Thyroid gland (tissue), 4 donors: ENCODE data around the gene CACNG6. TPM values are rescaled to one million over a fixed set of nuclear protein-coding genes. Genes with fewer than 3 reads are reported as not detected.

ENCODE experiments used
- DNase-seq, 2 donors: peaks; one replicate each; pipeline ENCODE4 v3.0.0-alpha.2; 2019
- H3K27ac ChIP-seq, 3 donors: fragments of 200-600 bp; sonication (generic); 1 replicate in 2 of 3; 2 replicates in 1 of 3; pipeline ENCODE4 v1.5.1; 2016 to 2019; ENCODE audit warnings: mild to moderate bottlenecking in 1 of 3, moderate library complexity in 1 of 3
- H3K27me3 ChIP-seq: fragments of 200-600 bp; sonication (generic); one replicate; pipeline ENCODE4 v1.5.1; 2019
- H3K36me3 ChIP-seq, 2 donors: fragments of 200-600 bp; sonication (generic); one replicate each; pipeline ENCODE4 v1.5.1; 2016 to 2019
- H3K4me1 ChIP-seq, 2 donors: fragments of 200-600 bp; sonication (generic); one replicate each; pipeline ENCODE4 v1.5.1; 2017 to 2019
- H3K4me3 ChIP-seq, 3 donors: fragments of 200-600 bp; sonication (generic); replicated peaks in 1 of 3; 1 replicate in 2 of 3; 2 replicates in 1 of 3; pipeline ENCODE4 v1.5.1; 2016; ENCODE audit warnings: mild to moderate bottlenecking in 1 of 3
- H3K9me3 ChIP-seq: fragments of 200-600 bp; sonication (generic); one replicate; pipeline ENCODE4 v1.5.1; 2017
- POLR2A ChIP-seq, 2 donors: fragments of 450-650 bp; IDR thresholded peaks; one replicate each; pipeline ENCODE4 v1.6.1; 2017; ENCODE audit warnings: antibody characterized with exemption in 2 of 2, mild to moderate bottlenecking in 2 of 2, moderate library complexity in 1 of 2
- WGBS, 2 donors: methylation state at CpG; one replicate each; pipeline ENCODE4 v1.1.5; 2017; 5-methylcytosine and 5-hydroxymethylcytosine counted together
- intact Hi-C: fragments of 100-400 bp; cut with DNase I; formaldehyde crosslinking; loops from one replicate; pipeline ENCODE4 v1.15.1; 2023
- total RNA-seq, 4 donors: library from RNA; depleted of rRNA; stranded (reverse); fragments of >200 nt; gene quantifications; one replicate each; pipeline ENCODE4 v1.2.3, GENCODE V29; 2016
- TF ChIP-seq, protein P1 (sequence below), 6 experiments: fragments of 200-600 bp in 3 of 6; fragments of 450-650 bp in 3 of 6; sonication (generic) in 3 of 6; IDR thresholded peaks; one replicate each; pipeline ENCODE4 v1.5.1; 2016 to 2019; ENCODE audit warnings: antibody characterized with exemption in 6 of 6, mild to moderate bottlenecking in 2 of 6, inconsistent platforms in 1 of 6, moderate library complexity in 1 of 6

The CACNG6 gene
- total RNA-seq, 4 donors from 2014 or later = not detected

DNA sequence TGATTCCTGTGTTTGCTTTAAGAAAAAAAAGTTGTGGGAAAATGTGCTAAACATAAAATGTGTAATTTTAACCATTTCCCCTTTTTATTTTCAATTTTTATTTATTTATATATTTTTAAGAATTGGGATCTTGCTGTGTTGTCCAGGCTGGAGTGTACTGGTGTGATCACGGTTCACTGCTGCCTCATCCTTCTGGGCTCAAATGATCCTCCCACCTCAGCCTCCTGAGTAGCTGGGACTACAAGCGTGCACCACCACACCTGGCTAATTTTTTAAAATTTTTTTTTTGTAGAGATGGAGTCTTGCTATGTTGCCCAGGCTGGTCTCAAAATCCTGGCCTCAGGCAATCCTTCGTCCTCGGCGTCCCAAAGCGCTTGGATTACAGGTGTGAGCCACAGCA is 19.0 kb downstream of the CACNG6 start:
- no peaks in the 10 kb centered on the region for H3K36me3 ChIP-seq
- H3K4me3 ChIP-seq = no peak overlapping the region
- no peaks in the 10 kb centered on the region for H3K9me3 ChIP-seq
- no peaks in the 10 kb centered on the region for H3K4me1 ChIP-seq
- no peak overlapping the region for H3K27ac ChIP-seq
- H3K27me3 ChIP-seq = no peaks in the 10 kb centered on the region
- TF ChIP-seq POLR2A (IDR thresholded peaks at IDR 0.05) = no peak
- TF ChIP-seq, protein P1, sequence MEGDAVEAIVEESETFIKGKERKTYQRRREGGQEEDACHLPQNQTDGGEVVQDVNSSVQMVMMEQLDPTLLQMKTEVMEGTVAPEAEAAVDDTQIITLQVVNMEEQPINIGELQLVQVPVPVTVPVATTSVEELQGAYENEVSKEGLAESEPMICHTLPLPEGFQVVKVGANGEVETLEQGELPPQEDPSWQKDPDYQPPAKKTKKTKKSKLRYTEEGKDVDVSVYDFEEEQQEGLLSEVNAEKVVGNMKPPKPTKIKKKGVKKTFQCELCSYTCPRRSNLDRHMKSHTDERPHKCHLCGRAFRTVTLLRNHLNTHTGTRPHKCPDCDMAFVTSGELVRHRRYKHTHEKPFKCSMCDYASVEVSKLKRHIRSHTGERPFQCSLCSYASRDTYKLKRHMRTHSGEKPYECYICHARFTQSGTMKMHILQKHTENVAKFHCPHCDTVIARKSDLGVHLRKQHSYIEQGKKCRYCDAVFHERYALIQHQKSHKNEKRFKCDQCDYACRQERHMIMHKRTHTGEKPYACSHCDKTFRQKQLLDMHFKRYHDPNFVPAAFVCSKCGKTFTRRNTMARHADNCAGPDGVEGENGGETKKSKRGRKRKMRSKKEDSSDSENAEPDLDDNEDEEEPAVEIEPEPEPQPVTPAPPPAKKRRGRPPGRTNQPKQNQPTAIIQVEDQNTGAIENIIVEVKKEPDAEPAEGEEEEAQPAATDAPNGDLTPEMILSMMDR (IDR thresholded peaks at IDR 0.05) = no peak
- intact Hi-C loops = no loop called here
- DNase-seq = no peak
- 93 to 95% methylated on average over 6 of the region's 6 CpGs for WGBS, 2 donors

DNA sequence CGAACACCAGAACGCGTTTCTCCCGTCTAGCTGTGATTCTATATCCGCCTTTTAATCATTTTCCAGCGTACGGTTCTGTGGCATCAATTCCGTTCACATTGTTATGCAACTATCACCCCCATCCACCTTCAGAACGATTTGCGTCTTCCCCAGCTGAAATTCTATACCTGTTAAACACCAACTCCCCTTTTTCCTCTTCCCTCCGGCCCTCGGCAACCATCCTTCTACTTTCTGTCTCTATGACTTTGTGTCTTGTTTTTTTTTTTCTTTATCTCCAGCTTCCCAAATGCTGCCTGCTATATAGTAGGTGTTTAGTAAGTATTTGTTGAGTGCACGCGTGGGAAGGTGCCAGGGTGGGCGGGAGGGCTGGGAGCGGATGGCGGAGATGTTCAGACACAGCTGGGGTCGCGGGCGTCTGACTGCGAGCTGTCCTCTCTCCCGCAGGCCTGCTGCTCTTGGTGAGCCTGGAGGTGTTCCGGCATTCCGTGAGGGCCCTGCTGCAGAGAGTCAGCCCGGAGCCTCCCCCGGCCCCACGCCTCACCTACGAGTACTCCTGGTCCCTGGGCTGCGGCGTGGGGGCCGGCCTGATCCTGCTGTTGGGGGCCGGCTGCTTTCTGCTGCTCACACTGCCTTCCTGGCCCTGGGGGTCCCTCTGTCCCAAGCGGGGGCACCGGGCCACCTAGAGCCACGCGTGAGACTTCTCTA is 20.2 kb downstream of the CACNG6 start:
- TF ChIP-seq, protein P1 (IDR thresholded peaks at IDR 0.05) = no peak
- TF ChIP-seq POLR2A (IDR thresholded peaks at IDR 0.05) = no peak
- Histone ChIP-seq H3K4me1 (no peaks in the 10 kb centered on the region), H3K36me3 (no peaks in the 10 kb centered on the region), H3K9me3 (no peaks in the 10 kb centered on the region), H3K27ac (no peak overlapping the region), H3K4me3 (no peak overlapping the region), H3K27me3 (no peaks in the 10 kb centered on the region)
- intact Hi-C loops = no loop called here
- WGBS, 2 donors = 23 to 28% methylated on average over 24 to 34 of the region's 36 CpGs
- no peak for DNase-seq

DNA sequence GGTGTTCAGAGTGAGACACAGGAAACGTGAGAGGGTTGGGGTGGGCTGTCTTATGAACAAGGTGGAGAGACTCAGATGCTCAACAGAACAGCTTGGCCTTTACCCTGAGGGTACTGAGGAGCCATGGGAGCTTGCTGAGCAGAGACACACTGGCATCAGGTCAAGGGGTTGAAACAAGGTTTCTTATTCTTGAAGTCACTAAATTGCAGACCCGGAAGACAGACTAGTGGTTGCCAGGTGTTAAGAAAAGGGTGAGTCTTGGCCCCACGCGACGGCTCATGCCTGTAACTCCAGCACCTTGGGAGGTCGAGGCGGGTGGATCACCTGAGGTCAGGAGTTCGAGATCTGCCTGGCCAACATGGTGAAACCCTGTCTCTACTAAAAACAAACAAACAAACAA is 22.4 kb downstream of the CACNG6 start:
- H3K9me3 ChIP-seq = no peaks in the 10 kb centered on the region
- no peak overlapping the region for H3K4me3 ChIP-seq
- no peaks in the 10 kb centered on the region for H3K4me1 ChIP-seq
- WGBS, 2 donors = 76 to 82% methylated on average over 8 of the region's 8 CpGs
- intact Hi-C loops = no loop called here
- no peak for DNase-seq
- no peaks in the 10 kb centered on the region for H3K36me3 ChIP-seq
- H3K27ac ChIP-seq = no peak overlapping the region
- TF ChIP-seq POLR2A (IDR thresholded peaks at IDR 0.05) = no peak
- TF ChIP-seq, protein P1 (IDR thresholded peaks at IDR 0.05) = no peak
- no peaks in the 10 kb centered on the region for H3K27me3 ChIP-seq

DNA sequence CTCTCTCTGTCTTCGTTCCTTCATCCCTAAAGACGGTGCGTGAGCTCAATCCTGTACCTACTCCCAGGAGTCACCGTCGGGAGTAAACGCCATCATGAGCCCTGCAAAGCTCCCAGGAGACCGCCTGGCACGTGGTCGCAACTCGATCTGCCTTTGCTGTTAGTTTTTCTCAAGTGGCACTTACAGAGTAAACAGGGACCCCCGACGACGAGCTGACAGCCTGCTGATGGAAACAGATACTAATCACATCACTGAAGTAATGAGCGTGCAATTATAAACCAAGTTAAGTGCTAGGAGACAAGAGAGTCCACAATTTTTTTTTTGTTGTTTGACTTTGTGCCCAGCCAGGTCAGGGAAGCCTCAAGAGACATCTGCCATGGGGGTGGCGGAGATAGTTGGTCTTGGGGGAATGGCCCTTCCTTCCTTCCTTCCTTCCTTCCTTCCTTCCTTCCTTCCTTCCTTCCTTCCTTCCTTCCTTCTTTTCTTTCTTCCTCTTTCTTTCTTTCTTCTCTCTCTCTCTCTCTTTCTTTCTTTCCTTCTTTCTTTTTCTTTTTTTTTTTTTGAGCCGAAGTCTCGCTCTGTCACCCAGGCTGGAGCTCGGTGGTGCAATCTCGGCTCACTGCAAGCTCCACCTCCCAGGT is 23.6 kb downstream of the CACNG6 start:
- H3K4me1 ChIP-seq = no peaks in the 10 kb centered on the region
- 24 to 38% methylated on average over 19 of the region's 19 CpGs for WGBS, 2 donors
- H3K9me3 ChIP-seq = no peaks in the 10 kb centered on the region
- DNase-seq = no peak
- H3K4me3 ChIP-seq = no peak overlapping the region
- no peaks in the 10 kb centered on the region for H3K36me3 ChIP-seq
- no peak overlapping the region for H3K27ac ChIP-seq
- intact Hi-C loops = no loop called here
- H3K27me3 ChIP-seq = no peaks in the 10 kb centered on the region
- TF ChIP-seq, protein P1 (IDR thresholded peaks at IDR 0.05) = no peak
- TF ChIP-seq POLR2A (IDR thresholded peaks at IDR 0.05) = no peak

DNA sequence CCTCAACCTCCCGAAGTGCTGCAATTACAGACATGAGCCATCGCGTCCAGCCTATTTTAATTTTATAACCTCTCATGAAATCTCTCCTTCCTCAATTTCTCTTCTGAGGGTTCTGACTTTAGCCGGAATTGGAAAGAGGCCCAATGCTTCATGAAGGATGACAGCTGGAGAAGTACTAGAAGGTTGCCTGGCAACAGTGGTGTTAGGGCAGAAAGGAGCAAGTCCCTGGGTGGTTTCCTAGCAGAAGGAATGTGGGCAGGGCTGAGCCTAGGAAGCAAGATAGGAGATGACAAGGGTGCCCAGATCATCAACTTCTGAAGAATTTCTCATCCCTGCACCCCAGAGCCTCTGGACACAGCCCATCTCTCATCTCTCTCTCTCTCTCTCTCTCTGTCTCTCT is 25.8 kb downstream of the CACNG6 start:
- intact Hi-C loops = no loop called here
- 83 to 85% methylated on average over 4 of the region's 4 CpGs for WGBS, 2 donors
- no peak overlapping the region for H3K27ac ChIP-seq
- TF ChIP-seq POLR2A (IDR thresholded peaks at IDR 0.05) = no peak
- TF ChIP-seq, protein P1 (IDR thresholded peaks at IDR 0.05) = no peak
- H3K9me3 ChIP-seq = no peaks in the 10 kb centered on the region
- no peak for DNase-seq
- H3K36me3 ChIP-seq = no peaks in the 10 kb centered on the region
- no peak overlapping the region for H3K4me3 ChIP-seq
- no peaks in the 10 kb centered on the region for H3K4me1 ChIP-seq
- H3K27me3 ChIP-seq = no peaks in the 10 kb centered on the region
